HG02678 (cell line): ENCODE measurements around the gene TMBIM1.
"Not testable (repeated sequence)": the region's sequence is repeated elsewhere in the genome, so short reads cannot be mapped to it uniquely, and the experiment has no call there.

Source experiments
- ATAC-seq: cut with Tn5 transposase; IDR thresholded peaks from one replicate; pipeline ENCODE4 v1.9.1; 2021; ENCODE audit warnings: mild to moderate bottlenecking, moderate library complexity; ENCODE audit not compliant: unreplicated experiment

Gene TMBIM1

DNA sequence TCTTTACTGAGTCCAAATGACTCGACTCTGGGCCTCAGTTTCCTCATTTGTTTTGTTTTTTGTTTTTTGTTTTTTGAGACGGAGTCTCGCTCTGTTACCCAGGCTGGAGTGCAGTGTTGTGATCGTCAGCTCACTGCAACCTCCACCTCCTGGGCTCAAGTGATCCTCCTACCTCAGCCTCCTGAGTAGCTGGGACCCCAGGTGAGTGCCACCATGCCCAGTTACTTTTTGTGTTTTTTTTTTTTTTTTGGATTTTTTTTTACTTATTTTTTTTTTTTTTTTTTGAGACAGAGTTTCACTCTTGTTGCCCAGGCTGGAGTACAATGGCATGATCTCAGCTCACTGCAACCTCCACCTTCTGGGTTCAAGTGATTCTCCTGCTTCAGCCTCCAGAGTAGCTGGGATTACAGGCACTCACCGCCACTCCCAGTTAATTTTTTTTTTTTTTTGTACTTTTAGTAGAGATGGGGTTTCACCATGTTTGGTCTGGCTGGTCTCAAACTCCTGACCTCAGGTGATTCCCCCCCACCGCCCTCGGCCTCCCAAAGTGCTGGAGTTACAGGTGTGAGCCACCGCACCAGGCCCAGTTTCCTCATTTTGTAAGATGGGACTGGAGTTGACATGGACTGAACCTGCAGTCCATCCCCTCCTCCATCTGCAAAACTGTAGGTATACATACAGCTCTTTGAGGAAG, 18.9 kb downstream of the TMBIM1 start:
- not testable (repeated sequence) for ATAC-seq

DNA sequence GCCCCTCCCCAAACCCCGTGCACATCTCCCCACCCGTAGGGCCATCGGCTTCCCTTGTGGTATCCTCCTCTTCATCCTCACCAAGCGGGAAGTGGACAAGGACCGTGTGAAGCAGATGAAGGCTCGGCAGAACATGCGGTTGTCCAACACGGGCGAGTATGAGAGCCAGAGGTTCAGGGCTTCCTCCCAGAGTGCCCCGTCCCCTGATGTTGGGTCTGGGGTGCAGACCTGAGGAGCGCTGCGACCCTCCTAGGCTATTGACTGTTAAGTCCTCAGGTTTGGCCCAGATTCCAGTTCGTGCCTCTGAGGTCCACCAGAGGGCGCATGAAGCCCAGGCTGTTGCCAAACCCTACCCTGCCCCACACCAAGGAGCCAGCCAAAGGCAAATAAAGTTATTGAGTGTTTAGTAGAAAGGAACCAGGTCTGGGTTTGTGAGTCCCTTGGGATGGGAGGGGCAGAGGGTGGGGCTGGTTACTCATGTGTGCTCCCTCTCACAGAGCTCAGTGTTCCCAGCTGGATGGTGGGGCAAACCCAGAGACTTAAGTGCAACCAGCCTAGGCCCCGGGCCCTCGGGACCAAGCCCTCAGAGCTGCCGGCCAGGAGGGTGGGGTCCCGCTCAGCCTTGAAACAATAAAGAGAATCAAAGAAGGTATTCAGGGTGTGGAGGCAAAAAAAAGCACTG, 19.6 kb downstream of the TMBIM1 start:
- peak; percentile 19 for ATAC-seq

DNA sequence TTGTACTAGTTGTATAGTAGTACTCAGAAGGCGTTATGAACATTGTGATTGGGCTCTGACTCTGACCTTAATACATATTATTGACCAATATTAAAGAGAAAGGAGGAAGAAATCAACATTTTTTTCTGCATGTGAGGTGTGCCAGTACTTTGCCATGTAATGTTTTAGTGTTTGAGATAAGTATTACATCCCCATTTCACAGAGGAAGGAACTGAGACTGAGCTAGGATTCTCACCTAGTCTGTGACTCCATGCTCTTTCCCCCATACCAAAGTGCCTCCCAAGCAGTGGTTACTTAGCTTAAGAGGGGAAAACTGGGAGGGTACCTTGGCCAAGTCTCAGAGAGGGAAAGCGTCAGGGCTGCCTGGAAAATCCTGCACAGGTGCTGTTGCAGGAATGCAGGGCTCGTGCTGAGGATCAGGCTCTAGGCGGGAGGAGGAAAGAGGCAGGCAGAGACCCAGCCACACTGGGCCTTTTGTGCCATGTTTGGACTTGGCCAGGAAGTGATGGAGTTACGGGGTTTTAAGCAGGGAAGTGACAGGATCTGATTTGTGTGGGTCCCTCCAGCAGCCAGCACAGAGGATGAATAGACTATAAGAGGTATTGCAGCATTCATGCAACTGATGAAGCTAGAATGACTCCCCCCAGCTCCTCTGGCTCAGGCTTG, 20.3 kb downstream of the TMBIM1 start:
- ATAC-seq: no peak

DNA sequence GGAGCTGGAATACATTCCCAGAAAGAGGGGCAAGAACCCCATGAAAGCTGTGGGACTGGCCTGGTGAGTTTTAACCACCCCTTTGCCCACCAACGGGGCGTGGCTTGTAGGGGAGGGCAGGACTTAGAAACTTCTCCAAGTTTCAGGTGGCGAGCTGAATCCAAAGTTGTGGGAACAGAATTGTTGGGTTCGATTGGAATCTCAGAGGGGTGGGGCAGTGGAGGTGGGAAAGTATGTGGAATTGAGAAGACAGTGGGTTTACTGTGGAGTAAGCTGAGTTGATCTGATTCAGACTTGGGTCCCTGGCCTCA, 20.9 kb downstream of the TMBIM1 start:
- ATAC-seq: no peak

DNA sequence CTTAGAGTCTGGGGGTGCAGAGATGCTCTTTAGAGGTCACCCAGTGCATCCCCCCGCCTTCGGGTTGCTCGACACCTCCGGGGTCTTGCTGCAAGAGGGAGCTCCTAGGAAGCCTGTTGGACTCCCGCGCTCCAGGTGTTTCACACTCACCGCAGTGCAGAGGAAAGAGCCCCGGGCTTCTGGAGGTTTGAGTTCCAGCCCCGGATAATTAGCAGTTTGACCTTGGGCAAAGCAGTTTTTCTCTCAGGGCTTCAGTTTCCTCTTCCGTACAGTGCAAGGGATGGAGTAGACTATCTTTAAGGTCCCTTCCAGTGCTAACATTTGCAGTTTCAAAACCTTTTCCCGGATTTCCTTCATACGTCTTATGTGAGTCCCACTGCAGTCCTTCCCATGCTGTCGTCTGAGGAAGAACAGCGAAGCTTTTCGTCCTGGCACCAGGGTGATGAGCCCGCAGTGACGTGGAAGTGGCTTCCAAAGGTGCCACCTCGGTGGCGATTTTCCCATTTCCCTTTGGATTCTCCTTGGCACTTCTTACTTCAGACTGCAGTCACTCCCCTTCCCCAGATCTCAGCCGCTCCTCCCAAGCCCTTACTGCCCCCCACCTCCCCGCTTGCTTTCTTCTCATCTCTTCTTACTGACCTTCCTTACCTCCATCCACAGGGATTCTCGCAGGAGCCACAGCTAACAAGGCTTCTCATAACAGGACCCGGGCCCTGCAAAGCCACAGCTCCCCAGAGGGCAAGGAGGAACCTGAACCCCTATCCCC, 21.4 kb downstream of the TMBIM1 start:
- ATAC-seq: no peak

GRCh38 chr2:218269900-218270720, 22.2 kb downstream of the TMBIM1 start, which contains the start of the genes AAMP and PNKD:
Gene AAMP (minus strand): TSS chr2:218270137. CDS start chr2:218270086, 51 bp downstream.
Gene PNKD (plus strand): TSS chr2:218270519. CDS start chr2:218270536, 17 bp downstream.
- peak; percentile 92 for ATAC-seq

GRCh38 chr2:218267259-218267658, 25.0 kb downstream of the TMBIM1 start:
- no peak for ATAC-seq

- no peak for ATAC-seq
These were observed 25.9 kb downstream of the TMBIM1 start for GRCh38 chr2:218266316-218266979.

- no peak for ATAC-seq
These were observed 26.7 kb downstream of the TMBIM1 start for GRCh38 chr2:218265626-218266025.

GRCh38 chr2:218264773-218265561, 27.3 kb downstream of the TMBIM1 start:
- no peak for ATAC-seq

DNA sequence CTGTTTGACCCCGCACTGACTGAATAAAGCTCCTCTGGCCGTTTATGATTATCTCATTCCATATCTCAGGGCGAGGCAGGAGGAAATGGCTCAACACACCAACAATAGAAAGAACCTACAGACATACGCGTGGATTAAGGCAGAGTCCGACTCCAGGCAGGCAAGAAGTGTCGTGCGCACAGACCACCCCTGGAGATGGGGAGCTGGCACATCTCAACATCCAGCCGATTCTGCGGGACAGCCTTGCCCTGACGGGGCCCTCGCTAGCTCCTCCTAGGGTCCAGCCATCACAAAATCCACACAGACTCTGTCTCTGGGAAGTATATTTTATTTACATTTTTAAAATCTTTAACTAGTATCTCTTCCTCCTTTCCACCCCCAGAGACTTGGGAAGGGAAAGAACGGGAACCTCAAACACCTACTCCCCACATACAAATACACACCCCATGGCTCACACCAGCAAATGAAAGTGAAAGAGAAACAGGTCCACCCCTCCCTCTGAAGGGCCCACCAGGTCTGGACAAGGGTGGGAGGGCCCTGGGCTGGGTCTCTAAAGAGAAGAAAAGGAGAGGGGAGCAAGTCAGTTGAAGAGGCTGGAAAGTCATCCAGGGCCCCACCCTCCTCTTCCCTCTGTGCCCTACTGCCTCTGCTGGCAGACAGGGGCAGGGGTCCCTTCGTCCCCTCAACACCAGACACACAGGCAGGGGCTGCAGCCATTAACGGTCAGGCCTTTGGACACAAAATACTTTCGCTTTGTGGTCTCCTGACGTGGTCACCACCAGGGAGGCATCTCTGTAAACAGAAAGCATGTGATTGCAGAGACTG, 28.3 kb downstream of the TMBIM1 start:
- ATAC-seq: no peak

- no peak for ATAC-seq
These were observed 29.4 kb downstream of the TMBIM1 start for GRCh38 chr2:218262631-218263586.

GRCh38 chr2:218262237-218262600, 30.1 kb downstream of the TMBIM1 start:
- no peak for ATAC-seq

GRCh38 chr2:218261423-218262236, 30.7 kb downstream of the TMBIM1 start:
- no peak for ATAC-seq

DNA sequence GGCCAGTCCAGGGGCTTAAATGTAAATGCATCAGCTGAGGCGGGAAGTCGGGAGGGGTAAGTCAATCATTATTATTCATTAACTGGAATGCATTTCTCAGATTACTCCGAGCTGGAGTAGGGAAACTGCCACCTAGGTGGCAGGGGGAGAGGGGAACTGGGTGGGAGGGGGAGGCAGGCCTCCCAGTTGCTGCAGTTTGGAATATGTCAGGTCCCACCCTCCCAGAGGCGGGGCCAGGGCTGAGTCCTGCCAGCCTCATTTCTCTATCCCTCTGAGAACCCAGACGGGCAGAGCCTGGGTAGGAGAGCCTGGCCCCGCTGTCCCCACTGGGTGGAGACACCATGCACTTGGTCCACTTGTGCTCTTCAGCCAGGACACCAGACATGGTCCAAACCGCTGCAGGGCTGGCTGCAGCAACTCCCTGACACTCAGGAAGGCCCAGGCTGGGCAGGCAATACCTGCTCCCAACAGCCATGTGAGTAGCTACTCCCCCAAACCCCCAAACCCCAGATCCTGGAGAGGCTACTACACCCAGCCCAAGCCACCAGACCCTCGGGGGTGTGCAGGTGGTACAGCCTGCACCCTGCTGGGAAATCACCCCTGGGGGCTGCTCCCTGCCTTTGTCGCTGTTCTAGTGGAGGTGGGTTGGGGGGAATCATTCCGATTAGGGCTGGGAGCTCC, 31.4 kb downstream of the TMBIM1 start, which contains the start of gene GPBAR1:
TSS of gene GPBAR1 (plus strand) at position 274 of the 681 bp plus-strand sequence. CDS start 1,710 bp downstream, outside the sequence.
- no peak for ATAC-seq

GRCh38 chr2:218260166-218260565, 32.1 kb downstream of the TMBIM1 start:
- no peak for ATAC-seq
